RKO (cell line): ENCODE results near the gene ADARB1.

ENCODE experiments used
- DNase-seq: peaks from one replicate; pipeline ENCODE4 v3.0.0-alpha.2; 2016; ENCODE audit warnings: low spot score

ADARB1 gene

DNA sequence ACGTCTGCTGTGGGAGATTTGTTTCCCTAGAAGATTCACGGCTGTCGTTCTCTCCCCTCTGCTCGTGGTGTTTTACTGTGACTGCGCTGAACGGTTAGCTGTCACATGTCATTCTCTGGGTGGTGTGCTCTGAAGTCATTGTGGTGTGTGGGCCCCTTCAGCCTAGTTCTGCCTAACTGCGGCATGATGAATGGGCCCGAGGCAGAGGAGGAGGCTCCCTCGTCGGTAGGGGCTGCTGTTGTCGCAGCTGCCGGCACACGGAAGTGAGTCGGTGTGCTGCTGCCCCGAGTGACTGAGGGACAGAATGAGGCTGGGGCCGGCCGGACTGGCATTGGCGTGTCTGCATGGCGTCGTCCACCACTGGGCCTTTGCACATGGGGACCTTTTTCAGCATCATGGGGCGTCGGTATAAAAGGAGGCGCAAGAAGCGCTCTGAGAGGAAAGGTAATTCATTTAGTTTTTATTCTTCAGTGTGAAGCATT is 77.9 kb downstream of the ADARB1 start:
- DNase-seq: no peak

DNA sequence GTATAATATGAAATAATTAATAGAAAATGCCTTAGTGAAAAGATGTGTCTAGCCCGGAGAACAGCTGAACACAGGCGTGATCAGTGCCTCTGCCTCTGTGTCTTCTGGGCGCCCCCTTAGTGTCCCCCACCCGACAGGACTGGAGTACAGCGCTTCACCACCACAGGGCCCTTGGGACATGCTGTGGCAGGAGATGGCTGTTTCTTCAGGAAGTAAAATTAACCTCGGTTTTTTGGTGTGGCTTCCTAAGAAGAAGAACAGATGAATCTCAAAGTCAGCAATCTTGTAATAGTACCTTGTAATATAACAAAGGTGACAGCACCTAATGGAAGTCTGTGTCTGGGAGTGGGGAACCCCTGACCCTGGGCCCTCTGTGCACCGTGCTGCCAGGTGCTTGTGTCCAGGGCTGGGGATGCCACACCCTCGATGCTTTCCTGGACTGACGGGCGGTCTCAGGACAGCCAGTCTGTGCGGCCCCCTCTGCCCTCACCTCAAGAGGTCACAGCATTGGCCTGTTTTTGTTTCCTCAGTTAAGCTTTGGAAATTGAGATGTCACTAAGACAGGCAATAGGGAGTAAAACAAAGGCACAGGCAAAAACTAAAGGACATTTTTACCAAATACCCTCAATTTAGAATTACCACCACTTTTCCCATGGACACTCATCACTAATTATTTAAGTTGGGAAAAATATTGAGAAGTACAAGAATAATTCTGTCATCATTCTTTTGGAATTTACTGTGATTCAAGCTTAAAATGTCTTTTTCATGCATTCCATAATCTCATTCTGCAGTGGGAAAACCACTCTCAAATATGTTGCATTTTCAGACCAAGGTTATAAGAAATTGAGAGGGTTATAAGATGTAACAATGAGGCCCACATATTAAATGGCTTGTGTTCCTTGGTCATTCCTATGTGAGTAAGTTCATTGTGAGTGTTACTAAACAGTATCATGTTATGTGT is 79.3 kb downstream of the ADARB1 start:
- no peak for DNase-seq

DNA sequence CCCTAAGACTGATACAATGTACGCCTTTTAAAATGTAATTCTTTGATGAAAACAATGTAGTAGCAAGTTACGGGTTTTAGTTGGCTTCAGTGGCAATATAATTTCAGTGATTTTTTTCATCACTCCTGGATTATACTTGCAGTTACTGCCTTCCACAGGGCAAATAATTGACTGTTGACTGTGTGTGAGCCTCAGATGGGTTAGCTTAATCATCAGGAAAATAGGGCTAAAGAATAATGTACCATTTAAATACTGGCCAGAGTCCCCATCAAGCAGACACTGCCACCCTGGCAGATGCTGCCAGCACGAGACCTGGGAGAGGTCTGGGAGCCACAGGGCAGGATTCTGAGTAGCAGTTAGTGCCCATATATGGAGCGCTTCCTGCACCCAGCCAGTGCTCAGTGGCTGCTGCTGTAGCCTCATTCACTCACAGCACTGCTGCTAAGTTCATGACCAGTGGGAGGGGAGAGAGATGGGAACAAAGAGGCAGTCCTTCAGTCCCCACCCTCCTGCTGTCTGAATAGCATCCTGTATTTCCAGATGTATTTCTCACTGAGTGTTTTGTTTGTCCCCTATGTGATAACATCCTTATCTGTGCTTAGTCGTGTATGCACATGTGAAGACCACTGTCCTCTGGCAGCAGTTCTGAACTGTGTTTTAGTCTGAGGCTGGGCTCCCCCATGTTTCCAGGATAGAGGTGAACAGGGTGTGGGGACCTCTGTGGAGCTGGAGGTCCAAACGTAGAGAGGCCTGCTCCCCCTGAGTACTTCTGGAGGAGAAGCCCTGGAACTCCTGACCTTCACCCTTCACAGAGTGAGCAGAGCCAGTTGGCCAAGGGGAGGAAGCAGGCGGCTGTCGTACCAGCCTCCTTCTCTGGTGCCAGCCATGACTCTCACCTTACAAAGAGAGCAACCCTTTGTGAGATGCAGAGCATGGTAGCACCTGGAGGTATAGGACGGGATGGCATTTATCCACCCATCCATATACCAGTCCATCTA is 80.4 kb downstream of the ADARB1 start:
- DNase-seq: no peak

DNA sequence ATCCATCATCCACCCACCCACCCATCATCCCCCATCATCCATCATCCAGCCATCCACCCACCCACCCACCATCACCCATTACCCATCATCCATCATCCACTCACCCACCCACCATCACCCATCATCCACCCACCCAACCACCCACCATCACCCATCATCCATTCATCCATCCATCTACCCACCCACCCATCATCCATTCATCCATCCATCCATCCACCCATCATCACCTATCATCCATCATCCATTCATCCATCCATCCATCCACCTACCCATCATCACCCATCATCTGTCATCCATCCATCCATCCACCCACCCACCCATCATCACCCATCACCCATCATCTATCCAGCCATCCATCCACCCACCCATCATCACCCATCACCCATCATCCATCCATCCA is 81.5 kb downstream of the ADARB1 start:
- DNase-seq: no peak

DNA sequence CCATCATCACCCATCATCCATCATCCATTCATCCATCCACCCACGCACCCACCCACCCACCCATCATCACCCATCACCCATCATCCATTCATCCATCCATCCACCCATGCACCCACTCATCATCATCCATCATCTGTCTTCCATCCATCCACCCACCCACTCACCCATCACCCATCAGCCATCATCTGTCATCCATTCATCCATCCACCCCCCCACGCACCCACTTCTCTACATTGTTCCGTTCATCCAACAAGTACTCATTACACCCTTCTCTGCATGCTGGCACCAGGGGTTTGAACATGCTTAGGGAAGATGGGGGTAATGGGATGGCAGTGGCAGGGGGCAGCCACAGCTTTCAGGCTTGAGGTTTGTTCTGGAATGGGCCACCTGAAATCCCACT is 82.1 kb downstream of the ADARB1 start:
- no peak for DNase-seq

DNA sequence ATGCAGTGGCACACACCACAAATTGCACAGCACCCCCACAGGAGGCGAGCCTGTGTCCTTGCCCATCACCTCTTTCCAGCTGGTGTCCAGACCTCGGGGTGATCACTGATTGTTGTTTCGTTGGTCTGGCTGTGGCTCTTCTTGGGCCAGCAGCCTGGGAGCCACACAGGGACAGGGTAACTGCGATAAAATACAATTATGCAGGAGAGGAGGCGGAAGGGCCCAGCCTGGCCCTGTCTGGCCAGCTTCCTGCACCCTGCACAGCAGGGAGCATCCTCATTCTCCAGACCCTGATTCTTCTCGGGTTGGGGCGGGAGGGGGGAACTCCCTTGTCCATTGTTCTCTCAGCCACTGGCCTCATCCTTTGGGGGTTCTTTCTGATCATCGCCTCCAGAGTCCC is 83.6 kb downstream of the ADARB1 start:
- no peak for DNase-seq

DNA sequence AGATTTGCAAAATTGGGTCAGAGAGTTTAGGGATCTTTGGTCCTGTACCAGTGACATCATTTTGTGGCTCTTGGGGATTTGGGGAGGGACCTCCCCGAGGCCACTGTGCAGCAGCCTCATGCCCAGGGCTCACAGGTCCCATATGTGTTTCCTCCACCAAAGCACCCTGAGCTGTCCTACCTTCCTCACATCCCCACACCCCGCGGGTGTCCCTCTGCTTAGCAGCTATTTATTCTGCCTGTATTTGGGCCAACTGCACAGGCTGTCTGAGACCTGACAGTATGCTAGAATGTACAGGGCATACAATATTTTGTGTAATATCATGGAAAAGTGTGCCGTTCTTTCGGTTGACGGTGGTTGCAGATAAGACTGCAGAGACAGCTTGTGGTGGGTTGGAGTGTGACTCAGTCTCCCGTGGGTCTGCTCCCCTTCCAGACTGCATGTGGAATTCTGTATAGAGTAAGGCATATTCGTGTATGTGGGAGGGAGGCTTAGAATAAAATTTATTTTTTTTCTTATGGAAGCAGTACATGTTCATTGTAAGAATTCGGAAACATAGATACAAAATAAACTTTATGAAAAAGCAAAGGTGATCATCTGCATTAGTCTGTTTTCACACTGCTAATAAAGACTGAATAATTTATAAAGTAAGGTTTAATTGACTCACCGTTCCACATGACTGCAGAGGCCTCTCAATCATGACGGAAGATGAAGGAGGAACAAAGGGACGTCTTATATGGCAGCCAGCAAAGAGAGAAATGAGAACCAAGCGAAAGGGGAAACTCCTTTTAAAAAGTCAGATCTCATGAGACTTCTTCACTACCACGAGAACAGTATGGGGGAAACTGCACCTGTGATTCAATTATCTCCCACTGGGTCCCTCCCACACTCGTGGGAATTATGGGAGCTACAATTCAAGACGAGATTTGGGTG is 84.4 kb downstream of the ADARB1 start:
- DNase-seq: no peak

DNA sequence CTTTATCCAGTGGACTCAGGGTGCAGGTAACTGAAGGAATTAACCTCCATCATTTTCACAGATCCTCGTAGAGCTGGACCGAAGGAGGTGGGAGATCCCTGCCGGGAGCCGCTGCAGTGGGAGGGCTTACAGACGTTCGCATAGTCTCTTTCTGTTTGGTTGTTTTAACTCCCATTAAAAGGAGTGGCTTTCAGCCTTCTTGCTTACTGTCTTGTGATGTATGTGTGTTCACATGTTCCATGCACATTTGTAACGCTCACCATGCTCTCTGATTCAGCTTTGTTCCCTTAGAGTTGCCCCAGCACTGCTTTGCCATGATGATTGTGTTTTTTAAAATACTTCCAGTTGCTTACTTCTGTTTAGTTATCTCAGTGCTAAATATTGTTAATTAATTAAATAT is 85.8 kb downstream of the ADARB1 start:
- DNase-seq: no peak

DNA sequence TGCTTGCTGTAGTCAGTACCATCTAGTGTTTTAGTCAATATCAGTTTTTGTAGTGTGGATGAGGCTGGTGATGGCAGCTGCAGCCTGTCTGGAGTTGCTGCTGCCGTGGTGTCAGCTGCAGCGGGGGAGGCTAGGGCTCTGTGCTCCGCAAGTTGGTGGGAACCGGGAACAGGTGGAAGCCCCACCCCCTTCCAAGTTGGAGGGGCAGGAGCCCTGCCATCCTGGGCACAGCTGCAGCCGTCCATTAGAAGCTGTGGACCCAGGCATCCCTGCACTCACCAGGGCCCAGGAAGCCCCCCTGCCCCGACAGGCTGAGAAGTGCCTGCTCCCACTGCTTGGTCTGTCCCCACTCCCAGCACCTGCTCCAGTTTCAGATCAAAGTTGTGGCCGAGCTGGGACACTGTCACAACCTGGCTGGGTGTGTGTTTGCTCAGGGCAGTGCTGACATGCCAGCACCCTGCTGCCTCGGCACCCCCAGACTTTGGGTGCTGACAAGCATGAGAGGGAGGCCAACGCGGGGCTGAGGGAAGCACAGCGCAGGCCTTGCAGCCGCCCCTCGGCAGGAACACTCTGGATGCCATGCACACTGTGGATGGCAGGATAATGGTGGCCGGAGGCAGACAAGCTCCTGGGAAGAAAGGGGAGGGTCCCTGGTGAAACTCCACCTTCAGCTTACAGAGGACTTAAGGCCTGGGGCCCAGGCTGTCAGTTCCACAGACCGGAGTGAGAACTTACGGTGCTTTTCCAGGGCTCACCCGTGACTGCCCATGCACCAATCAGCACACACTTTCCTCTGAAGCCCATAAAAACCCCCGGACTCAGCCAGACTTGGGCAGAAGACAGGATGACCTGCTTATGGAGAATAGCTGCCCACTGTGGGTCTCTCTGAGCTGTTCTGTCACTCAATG is 86.9 kb downstream of the ADARB1 start:
- no peak for DNase-seq

DNA sequence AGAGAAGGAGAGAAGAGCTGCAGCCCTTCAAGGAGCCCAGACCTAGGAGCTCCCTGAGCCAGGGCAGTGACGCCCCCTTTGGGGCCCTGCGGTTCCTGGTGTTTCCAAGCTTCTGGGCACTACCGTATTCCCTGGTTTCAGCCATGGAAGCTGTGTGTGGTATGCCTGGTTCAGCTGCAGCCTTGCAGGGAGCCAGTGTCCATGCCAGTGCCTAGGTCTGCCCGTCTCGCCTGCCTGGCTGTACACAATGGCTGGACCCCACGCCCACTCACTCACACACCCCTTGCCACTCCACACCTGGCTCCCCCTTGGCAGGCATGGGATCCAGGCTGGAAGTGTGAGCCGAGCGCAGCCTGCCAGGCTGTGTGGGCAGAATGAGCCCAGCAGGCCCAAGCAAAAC is 87.7 kb downstream of the ADARB1 start:
- no peak for DNase-seq

DNA sequence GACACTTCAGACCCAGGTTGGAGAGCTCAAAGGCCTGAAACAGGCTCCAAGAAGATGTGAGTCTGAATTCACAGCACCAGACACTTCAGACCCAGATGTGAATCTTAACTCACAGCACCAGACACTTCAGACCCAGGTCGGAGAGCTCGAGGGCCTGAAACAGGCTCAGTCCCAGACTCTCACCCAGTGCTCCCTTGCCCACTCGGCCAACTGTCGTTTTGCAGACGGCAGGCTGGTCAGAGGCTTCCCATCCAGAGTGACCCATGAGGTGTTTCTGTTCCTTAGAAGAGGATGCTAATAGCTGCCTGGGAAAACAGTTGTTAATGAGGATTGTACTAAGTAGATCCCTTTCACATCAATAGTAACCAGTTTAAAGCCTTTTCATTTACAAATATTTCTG is 88.4 kb downstream of the ADARB1 start:
- DNase-seq: no peak

DNA sequence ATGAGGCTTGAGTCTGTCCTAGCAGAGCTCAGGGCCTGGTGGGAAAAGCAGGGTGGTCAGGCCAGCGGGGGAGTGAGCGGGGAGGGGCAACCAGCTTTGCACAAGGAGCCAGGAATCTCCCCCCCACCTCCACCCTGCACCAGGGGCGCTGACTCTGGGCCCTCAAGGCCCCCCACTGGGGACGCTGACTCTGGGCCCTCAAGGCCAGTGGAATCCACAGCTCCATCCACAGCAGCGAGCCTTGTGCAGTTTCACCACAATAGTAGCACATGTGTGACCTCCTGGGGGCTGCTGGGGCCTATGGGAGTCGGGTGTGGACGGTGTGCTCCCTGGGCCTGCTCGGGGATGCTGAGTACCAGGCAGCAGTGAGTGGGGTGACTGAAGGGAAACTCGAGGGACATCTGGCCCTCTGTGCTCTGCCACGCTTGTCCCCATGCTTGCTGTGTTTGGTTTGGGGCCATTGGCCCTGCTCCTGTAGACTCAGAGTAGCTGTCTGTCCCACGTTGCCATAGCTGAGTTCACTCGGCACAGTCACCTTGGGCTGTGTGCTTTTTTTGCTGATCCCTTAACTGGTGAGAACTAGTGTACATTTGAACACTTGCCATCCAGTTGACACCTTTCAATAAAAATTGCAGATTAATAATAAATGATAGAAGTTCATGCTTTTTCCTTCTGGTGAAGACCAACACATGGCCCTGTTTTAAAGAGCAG is 89.2 kb downstream of the ADARB1 start:
- no peak for DNase-seq

DNA sequence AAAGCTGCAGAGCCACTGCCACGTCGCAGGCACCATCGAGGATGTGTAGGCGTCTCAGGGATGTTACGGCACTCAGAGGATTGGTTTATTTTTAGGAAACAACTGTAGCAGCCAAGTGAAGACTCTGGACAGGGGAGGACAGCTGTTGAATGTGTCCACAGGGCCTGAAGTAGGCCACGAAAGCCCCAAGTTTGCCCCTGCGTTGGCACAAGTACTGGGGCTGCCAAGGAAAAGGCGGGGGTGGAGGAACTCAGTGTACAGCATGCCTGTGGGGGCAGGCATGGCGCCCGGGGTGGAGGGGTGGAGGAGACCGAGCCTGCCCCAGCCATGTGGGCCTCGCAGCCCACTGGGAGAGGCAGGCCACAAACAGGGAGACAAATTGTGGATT is 89.7 kb downstream of the ADARB1 start:
- no peak for DNase-seq

DNA sequence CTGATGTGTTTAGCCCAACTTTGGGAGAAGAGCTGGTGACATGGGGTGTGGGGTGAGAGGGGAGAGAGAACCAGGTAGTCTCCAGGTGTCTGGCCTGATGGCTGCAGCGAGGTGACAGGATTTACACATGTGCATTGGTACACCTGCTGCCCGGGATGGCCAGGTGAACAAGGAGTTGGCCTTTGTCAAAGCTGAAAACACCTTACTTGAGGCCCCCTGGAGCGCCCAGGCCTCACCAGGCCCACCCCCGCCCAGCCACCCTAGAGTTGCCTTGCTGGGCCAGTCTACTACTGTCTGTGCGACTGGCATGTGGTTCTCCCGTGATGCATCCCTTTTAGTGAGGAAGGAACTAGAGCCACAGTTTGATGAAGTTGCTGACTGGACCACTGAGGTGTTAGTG is 90.5 kb downstream of the ADARB1 start:
- DNase-seq: no peak

DNA sequence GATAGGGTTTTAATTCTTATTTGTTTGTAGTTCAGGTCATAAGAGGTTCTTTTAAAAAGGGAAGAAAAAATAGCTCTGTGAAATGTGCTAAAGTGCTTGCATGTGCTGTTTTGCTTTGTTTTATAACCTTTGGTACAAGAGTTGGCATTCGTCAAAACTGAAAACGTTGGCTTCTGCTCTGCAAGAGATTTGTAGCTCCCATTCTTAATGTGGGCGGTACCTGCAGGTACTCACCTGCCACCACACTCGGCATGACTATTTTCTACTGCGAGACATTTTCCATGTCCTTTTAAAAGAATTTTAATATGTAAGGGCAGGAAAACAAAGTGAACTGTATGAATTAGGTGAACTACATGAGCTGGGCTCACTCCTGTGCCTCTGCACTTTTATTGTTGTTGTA is 92.6 kb downstream of the ADARB1 start:
- DNase-seq: no peak

DNA sequence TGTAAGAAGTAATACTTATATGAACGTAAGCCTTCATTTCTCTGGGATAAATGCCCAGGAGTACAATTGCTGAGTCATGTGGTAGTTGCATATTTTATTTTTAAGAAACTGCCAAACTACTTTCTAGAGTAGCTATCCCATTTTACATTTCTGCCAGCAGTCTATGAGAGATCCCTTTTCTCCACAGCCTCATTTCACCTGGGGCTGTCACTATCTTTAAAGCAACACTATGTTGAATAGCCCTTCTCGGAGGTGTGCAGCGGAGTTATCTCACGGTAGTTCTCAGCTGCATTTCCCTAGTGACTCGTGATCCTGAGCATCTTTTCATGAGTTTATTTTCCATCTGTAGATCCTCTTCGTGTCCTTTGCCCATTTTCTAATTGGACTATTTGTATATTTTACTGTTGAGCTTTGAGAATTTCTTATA is 93.4 kb downstream of the ADARB1 start:
- no peak for DNase-seq

DNA sequence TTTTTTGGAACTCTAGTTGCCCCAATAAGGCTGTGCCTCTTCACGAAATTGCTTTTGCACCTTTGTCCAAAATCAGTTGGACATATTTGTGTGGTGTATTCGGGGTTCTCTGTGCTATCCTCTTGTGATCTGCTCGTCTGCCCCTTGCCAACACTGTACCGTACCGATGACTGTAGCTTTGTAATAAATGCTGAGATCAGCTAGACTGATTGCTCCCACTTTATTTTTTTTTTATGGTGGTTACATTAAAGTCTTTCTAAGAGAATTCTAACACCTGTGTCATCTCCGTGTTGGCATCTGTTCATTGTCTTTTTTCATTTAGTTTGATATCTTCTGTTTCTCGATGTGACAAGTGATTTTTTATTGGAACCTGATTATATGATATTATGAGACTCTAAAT is 94.1 kb downstream of the ADARB1 start:
- no peak for DNase-seq

DNA sequence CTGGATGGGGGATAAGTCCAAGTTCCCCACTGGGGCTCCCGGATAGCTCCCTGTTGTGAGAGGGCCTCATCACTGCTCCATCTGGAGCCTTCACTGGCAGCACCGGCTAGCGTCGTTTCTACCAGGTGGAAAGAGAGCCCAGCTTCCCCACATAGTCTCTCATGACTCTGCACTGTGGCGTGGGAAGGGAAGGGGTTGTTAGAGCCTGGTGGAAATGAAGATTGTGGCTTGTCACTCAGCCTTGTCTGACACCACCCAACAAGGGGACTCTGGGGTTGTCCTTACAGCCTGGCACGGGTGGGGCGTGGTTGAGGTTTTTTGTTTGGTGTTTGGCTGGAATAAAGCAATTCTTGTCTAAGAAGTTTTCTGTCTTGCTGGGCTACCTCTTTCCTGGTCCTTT is 94.6 kb downstream of the ADARB1 start:
- DNase-seq: no peak

DNA sequence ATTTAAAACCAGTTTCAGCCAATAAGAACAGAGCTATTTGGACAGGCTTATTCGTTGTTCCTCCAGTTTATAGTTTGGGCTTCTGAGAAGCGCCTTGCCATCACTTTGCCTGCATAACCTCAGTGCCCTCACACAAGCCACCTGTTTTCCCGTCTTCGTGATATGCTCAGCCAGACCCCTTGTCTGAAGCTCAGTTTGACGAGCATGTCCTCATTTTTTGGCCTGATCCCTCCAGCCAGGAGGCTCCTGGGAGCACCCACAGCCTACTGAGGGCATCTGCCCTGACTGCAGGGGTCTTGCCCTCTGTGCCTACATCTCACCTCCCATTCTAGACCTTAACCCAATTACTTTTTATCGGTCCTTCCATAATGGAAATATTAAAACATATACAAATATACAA is 95.3 kb downstream of the ADARB1 start:
- no peak for DNase-seq

DNA sequence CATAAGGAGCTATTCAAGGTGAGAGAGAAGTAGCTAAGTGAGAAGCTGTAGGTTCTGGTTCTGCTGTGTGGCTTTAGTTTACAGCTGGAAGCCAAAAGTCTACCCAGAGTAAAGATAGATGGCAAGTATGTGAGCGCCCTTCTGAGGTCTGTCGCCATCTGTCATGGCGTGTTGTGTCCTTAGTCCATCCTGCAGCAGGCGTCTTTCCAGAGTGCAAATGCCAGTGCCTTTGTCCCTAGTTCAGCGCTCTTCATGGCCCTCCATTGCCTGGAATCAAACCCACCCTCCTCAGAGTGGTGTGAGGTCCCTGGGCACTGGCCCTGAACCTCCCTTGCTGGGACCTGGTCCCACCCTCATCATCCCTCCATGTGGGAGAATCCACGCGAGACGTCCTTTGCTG is 96.6 kb downstream of the ADARB1 start:
- no peak for DNase-seq
